H1 (cell line): ENCODE results near the gene GLOD4. TPM values are rescaled to one million over a fixed set of nuclear protein-coding genes. Genes with fewer than 3 reads are reported as not detected.

Source experiments
- CTCF ChIA-PET: fragments of 300-600 bp; sonication (Branson Sonifier 250); formaldehyde crosslinking; loops from one replicate; lab custom pipeline; 2021; ENCODE audit not compliant: partially characterized antibody; lab: Charles Lee
- POLR2A ChIA-PET: fragments of 300-600 bp; sonication (Branson Sonifier 250); formaldehyde crosslinking; loops from one replicate; lab custom pipeline; 2021; ENCODE audit warnings: inconsistent platforms; ENCODE audit not compliant: partially characterized antibody; lab: Charles Lee
- DNase-seq, 2 experiments: peaks; one replicate each; pipeline versions ENCODE4 v3.0.0 to v3.0.0-alpha.2; 2010 to 2022; ENCODE audit warnings: low spot score in 2 of 2, low read depth in 1 of 2, mixed read lengths in 1 of 2
- FAIRE-seq: peaks from 2 replicates; lab custom pipeline; 2011; peaks lifted over from hg19 to GRCh38; lab: Jason Lieb, UNC
- H2AFZ ChIP-seq: 2 replicates; pipeline ENCODE4 v1.8.1; 2012; ENCODE audit warnings: low read length, inconsistent platforms
- H2AK5ac ChIP-seq: 2 replicates; pipeline ENCODE4 v1.6.1; 2013; ENCODE audit warnings: low read depth, low read length
- H2BK120ac ChIP-seq: replicated peaks from 2 replicates; pipeline ENCODE3; 2013; ENCODE audit warnings: low read depth, low read length, inconsistent platforms
- H2BK12ac ChIP-seq: 2 replicates; pipeline ENCODE4 v1.6.1; 2013; ENCODE audit warnings: low read depth, low read length
- H2BK15ac ChIP-seq: 2 replicates; pipeline ENCODE4 v1.6.1; 2013; ENCODE audit warnings: low read length
- H2BK20ac ChIP-seq: 2 replicates; pipeline ENCODE4 v1.6.1; 2013; ENCODE audit warnings: low read length
- H2BK5ac ChIP-seq: 2 replicates; pipeline ENCODE4 v1.6.1; 2013; ENCODE audit warnings: low read depth, low read length
- H3K14ac ChIP-seq: 2 replicates; pipeline ENCODE4 v1.6.1; 2013; ENCODE audit warnings: inconsistent platforms; ENCODE audit not compliant: insufficient read length
- H3K18ac ChIP-seq: 2 replicates; pipeline ENCODE4 v1.6.1; 2013; ENCODE audit warnings: low read length; ENCODE audit errors: extremely low read depth
- H3K23ac ChIP-seq: 2 replicates; pipeline ENCODE4 v1.6.1; 2013; ENCODE audit warnings: inconsistent platforms; ENCODE audit not compliant: insufficient read length
- H3K23me2 ChIP-seq: 2 replicates; pipeline ENCODE4 v1.6.1; 2013; ENCODE audit warnings: low read depth, low read length
- H3K27ac ChIP-seq: 2 replicates; pipeline ENCODE4 v1.6.1; 2011; ENCODE audit warnings: low read depth, low read length, inconsistent platforms
- H3K27me3 ChIP-seq, 4 experiments: replicated peaks in 1 of 4; 1 replicate in 1 of 4; 2 replicates in 3 of 4; pipeline versions ENCODE4 v1.6.1 to v1.8.1; 2011 to 2013; ENCODE audit warnings: low read length in 3 of 4, mild to moderate bottlenecking in 3 of 4, inconsistent platforms in 2 of 4, mixed read lengths in 2 of 4, moderate library complexity in 1 of 4; ENCODE audit not compliant: control insufficient read depth in 3 of 4, insufficient read depth in 3 of 4; ENCODE audit errors: extremely low read depth in 1 of 4
- H3K36me3 ChIP-seq, 4 experiments: 2 replicates each; pipeline versions ENCODE4 v1.6.1 to v1.8.1; 2011 to 2013; ENCODE audit warnings: mild to moderate bottlenecking in 4 of 4, low read length in 3 of 4, moderate library complexity in 2 of 4, control low read depth in 1 of 4, inconsistent platforms in 1 of 4; ENCODE audit not compliant: insufficient read depth in 4 of 4, control insufficient read depth in 2 of 4
- H3K4ac ChIP-seq: replicated peaks from 2 replicates; pipeline ENCODE3; 2013; ENCODE audit warnings: low read length, low read depth, mixed read lengths, inconsistent platforms; ENCODE audit not compliant: insufficient read length
- H3K4me1 ChIP-seq, 4 experiments: replicated peaks in 1 of 4; 1 replicate in 1 of 4; 2 replicates in 3 of 4; pipeline versions ENCODE4 v1.6.1 to v1.8.1; 2011 to 2013; ENCODE audit warnings: low read length in 3 of 4, inconsistent platforms in 2 of 4, mixed read lengths in 1 of 4; ENCODE audit not compliant: insufficient read depth in 4 of 4, control insufficient read depth in 3 of 4
- H3K4me2 ChIP-seq, 2 experiments: 2 replicates each; pipeline versions ENCODE4 v1.6.1 to v1.8.1; 2011 to 2013; ENCODE audit warnings: low read depth in 2 of 2, low read length in 2 of 2, control low read depth in 1 of 2, inconsistent platforms in 1 of 2, mild to moderate bottlenecking in 1 of 2; ENCODE audit not compliant: insufficient read depth in 1 of 2
- H3K4me3 ChIP-seq, 4 experiments: fragments of 200-600, 300-600 bp in 1 of 4; sonication (generic), shearing (Covaris generic), sonication (Bioruptor Twin) in 1 of 4; 2 replicates each; pipeline versions ENCODE4 v1.5.1 to v1.8.1; 2011 to 2016; ENCODE audit warnings: low read length in 4 of 4, low read depth in 3 of 4, control low read depth in 2 of 4, inconsistent platforms in 2 of 4, mild to moderate bottlenecking in 2 of 4, mixed read lengths in 1 of 4, moderate library complexity in 1 of 4; ENCODE audit not compliant: insufficient read depth in 2 of 4; ENCODE audit errors: extremely low read depth in 1 of 4
- H3K56ac ChIP-seq: replicated peaks from 2 replicates; pipeline ENCODE3; 2013; ENCODE audit warnings: low read depth, mild to moderate bottlenecking, mixed read lengths, low read length, inconsistent platforms; ENCODE audit not compliant: insufficient read length
- H3K79me1 ChIP-seq: 2 replicates; pipeline ENCODE4 v1.6.1; 2013; ENCODE audit warnings: low read depth, low read length, control low read depth
- H3K79me2 ChIP-seq, 2 experiments: 2 replicates each; pipeline versions ENCODE4 v1.6.1 to v1.8.1; 2012 to 2013; ENCODE audit warnings: low read length in 2 of 2, mild to moderate bottlenecking in 2 of 2, inconsistent platforms in 1 of 2; ENCODE audit not compliant: insufficient read depth in 2 of 2, control insufficient read depth in 1 of 2
- H3K9ac ChIP-seq, 4 experiments: replicated peaks in 1 of 4; 1 replicate in 1 of 4; 2 replicates in 3 of 4; pipeline versions ENCODE4 v1.6.1 to v1.8.1; 2011 to 2013; ENCODE audit warnings: low read depth in 3 of 4, low read length in 3 of 4, control low read depth in 2 of 4, mild to moderate bottlenecking in 2 of 4, moderate library complexity in 2 of 4, inconsistent platforms in 1 of 4; ENCODE audit errors: extremely low read depth in 1 of 4
- H3K9me3 ChIP-seq, 2 experiments: 2 replicates each; pipeline versions ENCODE4 v1.6.1 to v1.8.1; 2012 to 2013; ENCODE audit warnings: mild to moderate bottlenecking in 2 of 2, moderate library complexity in 2 of 2, control low read depth in 1 of 2, inconsistent platforms in 1 of 2, low read depth in 1 of 2, low read length in 1 of 2, mixed read lengths in 1 of 2; ENCODE audit not compliant: insufficient read depth in 2 of 2
- H4K20me1 ChIP-seq, 2 experiments: replicated peaks in 1 of 2; 2 replicates each; pipeline versions ENCODE3 to v1.8.1; 2011 to 2013; ENCODE audit warnings: inconsistent platforms in 2 of 2, low read length in 2 of 2, mild to moderate bottlenecking in 1 of 2; ENCODE audit not compliant: insufficient read depth in 2 of 2, control insufficient read depth in 1 of 2
- H4K5ac ChIP-seq: 2 replicates; pipeline ENCODE4 v1.6.1; 2013; ENCODE audit warnings: low read length, low read depth, mixed read lengths, inconsistent platforms; ENCODE audit not compliant: insufficient read length
- H4K8ac ChIP-seq: 2 replicates; pipeline ENCODE4 v1.8.0; 2013; ENCODE audit warnings: mild to moderate bottlenecking, moderate library complexity, low read length, inconsistent platforms; ENCODE audit not compliant: insufficient read depth; ENCODE audit errors: extremely low read depth
- H4K91ac ChIP-seq: replicated peaks from 2 replicates; pipeline ENCODE3; 2013; ENCODE audit warnings: low read length, mixed read lengths, inconsistent platforms; ENCODE audit not compliant: insufficient read length
- ASH2L ChIP-seq: fragments of 200-600, 300-600 bp; sonication (generic); IDR thresholded peaks from one replicate; pipeline ENCODE4 v1.7.1; 2017; ENCODE audit warnings: low read length
- CBX5 ChIP-seq: fragments of 300-800, 300-1000 bp; sonication (generic); IDR thresholded peaks from 2 replicates; pipeline ENCODE4 v1.7.1; 2016; ENCODE audit warnings: antibody characterized with exemption, low read length, low read depth
- EP300 ChIP-seq, 2 experiments: IDR thresholded peaks; 1 replicate in 1 of 2; 2 replicates in 1 of 2; pipeline ENCODE4 v1.6.1; 2011 to 2012; ENCODE audit warnings: low read depth in 2 of 2, low read length in 2 of 2, mild to moderate bottlenecking in 2 of 2, borderline replicate concordance in 1 of 2, inconsistent platforms in 1 of 2, moderate library complexity in 1 of 2
- FOSL1 ChIP-seq: IDR thresholded peaks from 2 replicates; pipeline ENCODE4 v1.6.1; 2011; ENCODE audit warnings: mild to moderate bottlenecking, low read depth, low read length, moderate library complexity; ENCODE audit not compliant: insufficient read depth
- JUN ChIP-seq: IDR thresholded peaks from 2 replicates; pipeline ENCODE4 v1.6.1; 2011; ENCODE audit warnings: low read depth, mild to moderate bottlenecking, improper control_type of control experiment, low read length
- RBBP5 ChIP-seq: IDR thresholded peaks from 2 replicates; pipeline ENCODE4 v1.7.1; 2012; ENCODE audit warnings: low read depth, mild to moderate bottlenecking, inconsistent platforms, low read length, moderate library complexity, borderline replicate concordance
- RNF2 ChIP-seq: fragments of 200-900, 300-1000 bp; sonication (generic); IDR thresholded peaks from 2 replicates; pipeline ENCODE4 v1.7.1; 2016; ENCODE audit warnings: borderline replicate concordance, low read depth, mild to moderate bottlenecking, antibody characterized with exemption, low read length; ENCODE audit not compliant: poor library complexity, severe bottlenecking; ENCODE audit errors: missing control alignments
- TBP ChIP-seq: IDR thresholded peaks from 2 replicates; pipeline ENCODE4 v1.6.1; 2011; ENCODE audit warnings: low read depth, low read length, improper control_type of control experiment
- TCF12 ChIP-seq: IDR thresholded peaks from 2 replicates; pipeline ENCODE4 v1.6.1; 2011; ENCODE audit warnings: low read depth, mild to moderate bottlenecking, low read length
- WGBS, 2 experiments: shearing (Covaris generic) in 1 of 2; methylation state at CpG; one replicate each; pipeline versions ENCODE4 v1.1.6 to v1.1.7; 2013 to 2015; ENCODE audit warnings: low lambda C conversion rate in 2 of 2, mixed read lengths in 2 of 2, inconsistent platforms in 1 of 2, low coverage in 1 of 2, missing lambda C conversion rate in 1 of 2; ENCODE audit not compliant: insufficient replicate concordance in 2 of 2, insufficient coverage in 1 of 2, insufficient read length in 1 of 2; ENCODE audit errors: extremely low coverage in 1 of 2, missing lambda C conversion rate in 1 of 2; 5-methylcytosine and 5-hydroxymethylcytosine counted together
- polyA plus RNA-seq, 7 experiments: library from polyadenylated mRNA; depleted of rRNA in 3 of 7; stranded (reverse) in 5 of 7; unstranded in 2 of 7; fragments of >200 nt in 5 of 7; fragments of 200-250 nt in 2 of 7; gene quantifications; 1 replicate in 5 of 7; 2 replicates in 1 of 7; 4 replicates in 1 of 7; pipeline versions ENCODE4 v1.2.1 to v1.2.3, GENCODE V29; 2011 to 2013; ENCODE audit warnings: missing spikeins in 2 of 7, mixed read lengths in 2 of 7
- total RNA-seq: library from RNA; stranded (reverse); fragmentation: NEBNext Ultra II Directional; extraction: Animal tissue kit (Norgen Biotek cat#: 25700); gene quantifications from 2 replicates; pipeline ENCODE4 v1.2.1, GENCODE V29; 2021
- TF ChIP-seq, protein P1 (sequence below), 3 experiments: IDR thresholded peaks; 1 replicate in 2 of 3; 2 replicates in 1 of 3; pipeline versions ENCODE4 v1.5.1 to v1.6.1; 2011; ENCODE audit warnings: low read length in 3 of 3, mild to moderate bottlenecking in 3 of 3, inconsistent platforms in 2 of 3, low read depth in 1 of 3, moderate library complexity in 1 of 3; ENCODE audit not compliant: insufficient read depth in 1 of 3; ENCODE audit errors: control extremely low read depth in 1 of 3

Gene GLOD4
- total and polyA plus RNA-seq, 2 of the 8 experiments (the other 6 are each of a cell fraction or from before 2014, with no cell fraction given) = 36.8 to 81.3 TPM

DNA sequence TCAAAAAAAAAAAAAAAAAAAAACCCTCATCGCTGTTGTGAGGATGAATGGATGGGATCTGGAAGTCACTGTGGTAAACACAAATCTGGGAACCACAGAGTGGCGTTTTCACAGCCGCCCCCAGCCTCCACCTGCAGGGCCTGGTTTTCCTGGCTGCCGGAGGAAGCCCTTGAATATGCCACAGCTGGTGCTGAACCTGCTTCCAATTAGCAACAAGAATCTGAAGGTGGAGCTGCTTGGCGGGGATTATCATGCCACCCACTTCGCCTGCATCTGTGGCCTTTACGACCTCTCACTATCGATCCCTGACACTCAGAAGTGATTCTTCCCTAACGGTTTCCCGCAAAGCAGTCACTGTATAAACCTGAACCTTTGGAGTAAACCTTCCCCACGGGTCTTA, 16.2 kb upstream of the GLOD4 start:
- no peaks in the 10 kb centered on the region for H3K27me3 ChIP-seq
- no peak overlapping the region for H3K4me3 ChIP-seq
- peaks cover 0 to 5% (median 0%) of the 10 kb centered on the region in 4 experiments; a peak in 3 of 7 replicates for H3K4me1 ChIP-seq
- no peak overlapping the region for H2AK5ac ChIP-seq
- H2BK20ac ChIP-seq = no peak overlapping the region
- CTCF ChIA-PET = interaction anchor here (1.1 to 17.5 kb wide), 4 partner anchors 11 to 198 kb away, joined by 3 to 258 read pairs (median 16); partner anchors contain the start of genes NXN and TIMM22
- H3K79me1 ChIP-seq = no peaks in the 10 kb centered on the region; the same call in 1 of the 2 replicates
- no peak overlapping the region for H2AFZ ChIP-seq
- no peak overlapping the region for H4K91ac ChIP-seq
- H3K4me2 ChIP-seq = no peak overlapping the region
- H3K79me2 ChIP-seq = no peaks in the 10 kb centered on the region
- no peak overlapping the region for H2BK12ac ChIP-seq
- no peak overlapping the region for H3K4ac ChIP-seq
- FAIRE-seq (no peak), DNase-seq (no peak)
- H3K9ac ChIP-seq = no peak overlapping the region
- WGBS, 2 experiments = 88% methylated on average over 10 of the region's 11 CpGs; no CpG with 5 or more reads in 1 of the 2 experiments
- H3K56ac ChIP-seq = no peak overlapping the region
- H3K27ac ChIP-seq = no peak overlapping the region
- H2BK120ac ChIP-seq = no peak overlapping the region
- H3K23ac ChIP-seq = no peak overlapping the region
- peaks cover 0 to 3% of the 10 kb centered on the region in 2 experiments for H4K20me1 ChIP-seq
- peaks cover 0 to 6% (median 0%) of the 10 kb centered on the region in 4 experiments; a peak in 2 of 8 replicates for H3K36me3 ChIP-seq
- no peak overlapping the region for H3K14ac ChIP-seq
- H3K18ac ChIP-seq = no peak overlapping the region
- no peaks in the 10 kb centered on the region for H3K23me2 ChIP-seq
- H2BK5ac ChIP-seq = no peak overlapping the region
- H4K5ac ChIP-seq = no peak overlapping the region
- H2BK15ac ChIP-seq = no peak overlapping the region
- no peak overlapping the region for H4K8ac ChIP-seq
- no peaks in the 10 kb centered on the region for H3K9me3 ChIP-seq
- POLR2A ChIA-PET = interaction anchor here (0.7 to 3.1 kb wide), 5 partner anchors 18 to 183 kb away, joined by 3 to 9 read pairs (median 3); no protein-coding TSS in a partner anchor
- TF ChIP-seq ASH2L = no peak
- no peak for TF ChIP-seq TBP
- TF ChIP-seq RNF2 = no peak
- no peak for TF ChIP-seq TCF12
- TF ChIP-seq FOSL1 = no peak
- TF ChIP-seq CBX5 = no peak
- TF ChIP-seq RBBP5 = no peak
- TF ChIP-seq JUN = no peak
- TF ChIP-seq, protein P1, sequence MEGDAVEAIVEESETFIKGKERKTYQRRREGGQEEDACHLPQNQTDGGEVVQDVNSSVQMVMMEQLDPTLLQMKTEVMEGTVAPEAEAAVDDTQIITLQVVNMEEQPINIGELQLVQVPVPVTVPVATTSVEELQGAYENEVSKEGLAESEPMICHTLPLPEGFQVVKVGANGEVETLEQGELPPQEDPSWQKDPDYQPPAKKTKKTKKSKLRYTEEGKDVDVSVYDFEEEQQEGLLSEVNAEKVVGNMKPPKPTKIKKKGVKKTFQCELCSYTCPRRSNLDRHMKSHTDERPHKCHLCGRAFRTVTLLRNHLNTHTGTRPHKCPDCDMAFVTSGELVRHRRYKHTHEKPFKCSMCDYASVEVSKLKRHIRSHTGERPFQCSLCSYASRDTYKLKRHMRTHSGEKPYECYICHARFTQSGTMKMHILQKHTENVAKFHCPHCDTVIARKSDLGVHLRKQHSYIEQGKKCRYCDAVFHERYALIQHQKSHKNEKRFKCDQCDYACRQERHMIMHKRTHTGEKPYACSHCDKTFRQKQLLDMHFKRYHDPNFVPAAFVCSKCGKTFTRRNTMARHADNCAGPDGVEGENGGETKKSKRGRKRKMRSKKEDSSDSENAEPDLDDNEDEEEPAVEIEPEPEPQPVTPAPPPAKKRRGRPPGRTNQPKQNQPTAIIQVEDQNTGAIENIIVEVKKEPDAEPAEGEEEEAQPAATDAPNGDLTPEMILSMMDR (IDR thresholded peaks at IDR 0.05; ENCODE audit: control extremely low read depth in 1 of 3, insufficient read depth in 1 of 3, low read depth in 1 of 3, low read length in 3 of 3) = no peak
- TF ChIP-seq EP300 (IDR thresholded peaks at IDR 0.05; ENCODE audit: borderline replicate concordance in 1 of 2, low read depth in 2 of 2, low read length in 2 of 2) = no peak
